Endothelial cell of umbilical vein (primary cell): ENCODE measurements around the gene NR5A1.

ENCODE experiments used
- CTCF ChIP-seq, 2 donors: IDR thresholded peaks; 1 replicate in 1 of 2; 2 replicates in 1 of 2; pipeline ENCODE4 v1.5.1; 2011; ENCODE audit warnings: low read length in 2 of 2, mild to moderate bottlenecking in 2 of 2, moderate library complexity in 2 of 2, control low read depth in 1 of 2, inconsistent platforms in 1 of 2, low read depth in 1 of 2; ENCODE audit not compliant: insufficient read depth in 1 of 2; ENCODE audit errors: extremely low read depth in 1 of 2
- EZH2 ChIP-seq: IDR thresholded peaks from 2 replicates; pipeline ENCODE4 v1.6.1; 2012; ENCODE audit warnings: borderline replicate concordance, low read depth, mild to moderate bottlenecking, moderate library complexity, low read length, inconsistent platforms; ENCODE audit not compliant: severe bottlenecking
- JUN ChIP-seq: IDR thresholded peaks from 2 replicates; pipeline ENCODE4 v1.6.1; 2011; ENCODE audit warnings: borderline replicate concordance, low read depth; ENCODE audit not compliant: insufficient read length, insufficient read depth
- MAX ChIP-seq: IDR thresholded peaks from 2 replicates; pipeline ENCODE4 v1.6.1; 2011; ENCODE audit not compliant: insufficient read depth, insufficient read length
- MYC ChIP-seq: IDR thresholded peaks from one replicate; pipeline ENCODE4 v1.6.1; 2011; ENCODE audit warnings: mild to moderate bottlenecking, low read depth, low read length
- POLR2A ChIP-seq: IDR thresholded peaks from 2 replicates; pipeline ENCODE4 v1.6.1; 2012; ENCODE audit warnings: low read depth, mild to moderate bottlenecking, control low read depth, low read length
- POLR2AphosphoS5 ChIP-seq: IDR thresholded peaks from 2 replicates; pipeline ENCODE4 v1.6.1; 2012; ENCODE audit warnings: low read depth, mild to moderate bottlenecking, control low read depth, low read length, moderate library complexity; ENCODE audit not compliant: insufficient read depth

GRCh38 chr9:124500028-124500795 is 7.0 kb downstream of the NR5A1 start:
- TF ChIP-seq CTCF (IDR thresholded peaks at IDR 0.05; ENCODE audit: extremely low read depth in 1 of 2, insufficient read depth in 1 of 2, low read depth in 1 of 2, low read length in 2 of 2) (no peak), EZH2 (no peak), POLR2A (no peak), POLR2AphosphoS5 (no peak), MAX (no peak), JUN (no peak), MYC (no peak)
